ENCODE results near the gene TBC1D25.

TBC1D25 gene

GRCh38 chrX:48560056-48560455 is 20.5 kb downstream of the TBC1D25 start:
- no peak overlapping the region for H3K27ac ChIP-seq (ENCODE audit: low read depth, low read length)
- H3K36me3 ChIP-seq (ENCODE audit: control insufficient read depth, insufficient read depth, low read length) = peaks cover 27% of the 10 kb centered on the region
- no peaks in the 10 kb centered on the region for H3K4me1 ChIP-seq (ENCODE audit: control insufficient read depth, insufficient read depth, low read length)
- H3K27me3 ChIP-seq (ENCODE audit: control insufficient read depth, insufficient read depth, low read length) = no peaks in the 10 kb centered on the region
- H3K9ac ChIP-seq (ENCODE audit: low read length) = no peak overlapping the region
- H3K4me3 ChIP-seq (ENCODE audit: low read depth, low read length) = no peak overlapping the region
- H3K9me3 ChIP-seq (ENCODE audit: control insufficient read depth, insufficient read depth, low read depth, low read length) = peaks cover 17% of the 10 kb centered on the region; the same call in 1 of the 2 replicates

- Histone ChIP-seq H3K36me3 (ENCODE audit: control insufficient read depth, insufficient read depth, low read length) (peaks cover 27% of the 10 kb centered on the region), H3K27ac (ENCODE audit: low read depth, low read length) (no peak overlapping the region), H3K9me3 (ENCODE audit: control insufficient read depth, insufficient read depth, low read depth, low read length) (peaks cover 17% of the 10 kb centered on the region; the same call in 1 of the 2 replicates), H3K4me3 (ENCODE audit: low read depth, low read length) (no peak overlapping the region), H3K27me3 (ENCODE audit: control insufficient read depth, insufficient read depth, low read length) (no peaks in the 10 kb centered on the region), H3K9ac (ENCODE audit: low read length) (no peak overlapping the region), H3K4me1 (ENCODE audit: control insufficient read depth, insufficient read depth, low read length) (no peaks in the 10 kb centered on the region)
Measured at GRCh38 chrX:48560681-48561080, 21.2 kb downstream of the TBC1D25 start.

- Histone ChIP-seq H3K4me3 (ENCODE audit: low read depth, low read length) (no peak overlapping the region), H3K4me1 (ENCODE audit: control insufficient read depth, insufficient read depth, low read length) (no peaks in the 10 kb centered on the region), H3K27me3 (ENCODE audit: control insufficient read depth, insufficient read depth, low read length) (no peaks in the 10 kb centered on the region), H3K27ac (ENCODE audit: low read depth, low read length) (no peak overlapping the region), H3K9ac (ENCODE audit: low read length) (no peak overlapping the region), H3K36me3 (ENCODE audit: control insufficient read depth, insufficient read depth, low read length) (peaks cover 1% of the 10 kb centered on the region), H3K9me3 (ENCODE audit: control insufficient read depth, insufficient read depth, low read depth, low read length) (peaks cover 4% of the 10 kb centered on the region; the same call in 1 of the 2 replicates)
Measured at GRCh38 chrX:48569958-48570357, 30.4 kb downstream of the TBC1D25 start.

- Histone ChIP-seq H3K36me3 (ENCODE audit: control insufficient read depth, insufficient read depth, low read length) (peaks cover 40% of the 10 kb centered on the region), H3K9ac (ENCODE audit: low read length) (peak overlapping the region; percentile 100), H3K9me3 (ENCODE audit: control insufficient read depth, insufficient read depth, low read depth, low read length) (peaks cover 10% of the 10 kb centered on the region; the same call in 1 of the 2 replicates), H3K27me3 (ENCODE audit: control insufficient read depth, insufficient read depth, low read length) (no peaks in the 10 kb centered on the region), H3K4me1 (ENCODE audit: control insufficient read depth, insufficient read depth, low read length) (peaks cover 5% of the 10 kb centered on the region; the same call in 1 of the 2 replicates), H3K4me3 (ENCODE audit: low read depth, low read length) (peak overlapping the region; percentile 85), H3K27ac (ENCODE audit: low read depth, low read length) (no peak overlapping the region)
Measured at GRCh38 chrX:48573690-48574269, 34.3 kb downstream of the TBC1D25 start.

GRCh38 chrX:48574270-48575266 is 35.1 kb downstream of the TBC1D25 start, which contains the start of gene RBM3:
Gene RBM3 (plus strand): TSS chrX:48574484. CDS start chrX:48575181, 697 bp downstream.
- H3K4me1 ChIP-seq (ENCODE audit: control insufficient read depth, insufficient read depth, low read length) = peaks cover 5% of the 10 kb centered on the region; the same call in 1 of the 2 replicates

GRCh38 chrX:48575642-48576041 is 36.1 kb downstream of the TBC1D25 start:
- no peak overlapping the region for H3K27ac ChIP-seq (ENCODE audit: low read depth, low read length)
- peak overlapping the region; percentile 85 for H3K4me3 ChIP-seq (ENCODE audit: low read depth, low read length)
- H3K36me3 ChIP-seq (ENCODE audit: control insufficient read depth, insufficient read depth, low read length) = peaks cover 44% of the 10 kb centered on the region
- H3K9ac ChIP-seq (ENCODE audit: low read length) = peak overlapping the region; percentile 100
- no peaks in the 10 kb centered on the region for H3K27me3 ChIP-seq (ENCODE audit: control insufficient read depth, insufficient read depth, low read length)
- peaks cover 5% of the 10 kb centered on the region; the same call in 1 of the 2 replicates for H3K4me1 ChIP-seq (ENCODE audit: control insufficient read depth, insufficient read depth, low read length)
- H3K9me3 ChIP-seq (ENCODE audit: control insufficient read depth, insufficient read depth, low read depth, low read length) = peaks cover 6% of the 10 kb centered on the region; the same call in 1 of the 2 replicates

More at GRCh38 chrX:48574270-48575266, 35.1 kb downstream of the TBC1D25 start, which contains the start of gene RBM3:
- Histone ChIP-seq H3K27ac (ENCODE audit: low read depth, low read length) (peak within 1 kb of the TSS; percentile 99), H3K36me3 (ENCODE audit: control insufficient read depth, insufficient read depth, low read length) (peaks cover 44% of the 10 kb centered on the region), H3K4me3 (ENCODE audit: low read depth, low read length) (peak within 1 kb of the TSS; percentile 85), H3K9me3 (ENCODE audit: control insufficient read depth, insufficient read depth, low read depth, low read length) (peaks cover 10% of the 10 kb centered on the region; the same call in 1 of the 2 replicates), H3K27me3 (ENCODE audit: control insufficient read depth, insufficient read depth, low read length) (no peaks in the 10 kb centered on the region), H3K9ac (ENCODE audit: low read length) (peak within 1 kb of the TSS; percentile 100)

GRCh38 chrX:48576108-48576507 is 36.6 kb downstream of the TBC1D25 start:
- peak overlapping the region; percentile 85; the same call in 1 of the 2 replicates for H3K4me3 ChIP-seq (ENCODE audit: low read depth, low read length)
- H3K27ac ChIP-seq (ENCODE audit: low read depth, low read length) = no peak overlapping the region
- H3K9me3 ChIP-seq (ENCODE audit: control insufficient read depth, insufficient read depth, low read depth, low read length) = peaks cover 6% of the 10 kb centered on the region; the same call in 1 of the 2 replicates
- no peaks in the 10 kb centered on the region for H3K27me3 ChIP-seq (ENCODE audit: control insufficient read depth, insufficient read depth, low read length)
- peaks cover 44% of the 10 kb centered on the region for H3K36me3 ChIP-seq (ENCODE audit: control insufficient read depth, insufficient read depth, low read length)
- H3K9ac ChIP-seq (ENCODE audit: low read length) = no peak overlapping the region
- H3K4me1 ChIP-seq (ENCODE audit: control insufficient read depth, insufficient read depth, low read length) = peaks cover 5% of the 10 kb centered on the region; the same call in 1 of the 2 replicates

GRCh38 chrX:48578661-48579128 is 39.2 kb downstream of the TBC1D25 start:
- Histone ChIP-seq H3K9ac (ENCODE audit: low read length) (no peak overlapping the region), H3K4me3 (ENCODE audit: low read depth, low read length) (no peak overlapping the region), H3K9me3 (ENCODE audit: control insufficient read depth, insufficient read depth, low read depth, low read length) (peaks cover 6% of the 10 kb centered on the region; the same call in 1 of the 2 replicates), H3K36me3 (ENCODE audit: control insufficient read depth, insufficient read depth, low read length) (peaks cover 44% of the 10 kb centered on the region), H3K4me1 (ENCODE audit: control insufficient read depth, insufficient read depth, low read length) (peaks cover 5% of the 10 kb centered on the region; the same call in 1 of the 2 replicates), H3K27ac (ENCODE audit: low read depth, low read length) (no peak overlapping the region), H3K27me3 (ENCODE audit: control insufficient read depth, insufficient read depth, low read length) (no peaks in the 10 kb centered on the region)

- Histone ChIP-seq H3K27ac (ENCODE audit: low read depth, low read length) (no peak overlapping the region), H3K27me3 (ENCODE audit: control insufficient read depth, insufficient read depth, low read length) (no peaks in the 10 kb centered on the region), H3K9ac (ENCODE audit: low read length) (no peak overlapping the region), H3K4me1 (ENCODE audit: control insufficient read depth, insufficient read depth, low read length) (peaks cover 5% of the 10 kb centered on the region; the same call in 1 of the 2 replicates), H3K4me3 (ENCODE audit: low read depth, low read length) (no peak overlapping the region), H3K36me3 (ENCODE audit: control insufficient read depth, insufficient read depth, low read length) (peaks cover 44% of the 10 kb centered on the region), H3K9me3 (ENCODE audit: control insufficient read depth, insufficient read depth, low read depth, low read length) (peaks cover 6% of the 10 kb centered on the region; the same call in 1 of the 2 replicates)
Measured at GRCh38 chrX:48579259-48579658, 39.7 kb downstream of the TBC1D25 start.

GRCh38 chrX:48580662-48581061 is 41.1 kb downstream of the TBC1D25 start:
- Histone ChIP-seq H3K27ac (ENCODE audit: low read depth, low read length) (no peak overlapping the region), H3K27me3 (ENCODE audit: control insufficient read depth, insufficient read depth, low read length) (no peaks in the 10 kb centered on the region), H3K9me3 (ENCODE audit: control insufficient read depth, insufficient read depth, low read depth, low read length) (peaks cover 4% of the 10 kb centered on the region; the same call in 1 of the 2 replicates), H3K36me3 (ENCODE audit: control insufficient read depth, insufficient read depth, low read length) (peaks cover 36% of the 10 kb centered on the region), H3K4me1 (ENCODE audit: control insufficient read depth, insufficient read depth, low read length) (peaks cover under 1% of the 10 kb centered on the region; the same call in 1 of the 2 replicates), H3K9ac (ENCODE audit: low read length) (no peak overlapping the region), H3K4me3 (ENCODE audit: low read depth, low read length) (no peak overlapping the region)
